Measurements from ENCODE around the gene IPCEF1. TPM values are rescaled to one million over a fixed set of nuclear protein-coding genes. Genes with fewer than 3 reads are reported as not detected.

IPCEF1 gene
- total and polyA plus RNA-seq, 2 donors (not counting 3 experiments of a cell fraction or from before 2014, with no cell fraction given): 0.01 to 0.51 TPM

GRCh38 chr6:154354265-154354777 lies 2.3 kb downstream of the IPCEF1 start:
- Histone ChIP-seq H3K27ac (ENCODE audit: insufficient read depth, low read depth, low read length) (no peak overlapping the region), H4K20me1 (replicated peaks; ENCODE audit: control insufficient read depth, extremely low read depth, insufficient read depth, low read length) (no peaks in the 10 kb centered on the region), H3K4me1 (ENCODE audit: control insufficient read depth, extremely low read depth, insufficient read depth, low read length) (no peaks in the 10 kb centered on the region), H2AFZ (ENCODE audit: low read depth, low read length) (no peak overlapping the region), H3K36me3 (ENCODE audit: control insufficient read depth in 2 of 2, extremely low read depth in 1 of 2, insufficient read depth in 2 of 2, low read length in 2 of 2) (no peaks in the 10 kb centered on the region), H3K79me2 (ENCODE audit: control insufficient read depth, insufficient read depth, low read length) (no peaks in the 10 kb centered on the region), H3K9ac (replicated peaks; ENCODE audit: extremely low read depth, insufficient read depth, low read length) (no peak overlapping the region), H3K4me3 (replicated peaks in 1 of 3; ENCODE audit: insufficient read depth in 1 of 3, low read depth in 1 of 3, low read length in 3 of 3) (no peak overlapping the region), H3K9me3 (replicated peaks; ENCODE audit: control insufficient read depth, insufficient read depth, low read length) (no peaks in the 10 kb centered on the region), H3K27me3 (ENCODE audit: control insufficient read depth in 2 of 2, insufficient read depth in 2 of 2, low read length in 2 of 2) (no peaks in the 10 kb centered on the region), H3K4me2 (ENCODE audit: insufficient read depth, low read length) (no peak overlapping the region), H3K9me1 (replicated peaks; ENCODE audit: control insufficient read depth, extremely low read depth, insufficient read depth, low read length) (no peaks in the 10 kb centered on the region)
- FAIRE-seq (no peak), DNase-seq (ENCODE audit: low read depth, low spot score) (no peak)
- BruUV-seq (replicated peaks): no TSS peak
- ChIA-PET CTCF (interaction anchor here (1.0 to 1.6 kb wide), 3 partner anchors 16 to 199 kb away, joined by 5 to 8 read pairs (median 8); no protein-coding TSS in a partner anchor), POLR2A (no interaction called here)
- intact Hi-C loops (cut with micrococcal nuclease) (loop anchor here (2.0 kb wide), 2 partner anchors 52 to 62 kb away; no protein-coding TSS in a partner anchor), dilution Hi-C loops (cut with MboI; ENCODE audit: extremely low pct_ligation_motif_present, low sequenced_read_pairs) (no loop called here)
- TF ChIP-seq POLR2AphosphoS5 (IDR thresholded peaks at IDR 0.05; ENCODE audit: insufficient read depth, low read depth, low read length): no peak
- TF ChIP-seq FOS (IDR thresholded peaks at IDR 0.05; ENCODE audit: borderline replicate concordance, insufficient read depth, low read length): no peak
- no peak for TF ChIP-seq CTCF (IDR thresholded peaks at IDR 0.05; ENCODE audit: extremely low read depth in 1 of 2, insufficient read depth in 1 of 2, low read depth in 1 of 2, low read length in 2 of 2)
- no peak for TF ChIP-seq MAX (IDR thresholded peaks at IDR 0.05; ENCODE audit: insufficient read depth, insufficient read length)
- TF ChIP-seq JUN (IDR thresholded peaks at IDR 0.05; ENCODE audit: borderline replicate concordance, insufficient read depth, insufficient read length, low read depth): no peak
- TF ChIP-seq GATA2 (IDR thresholded peaks at IDR 0.05; ENCODE audit: insufficient read depth, insufficient read length, low read depth, low read length): no peak
- TF ChIP-seq EZH2 (IDR thresholded peaks at IDR 0.05; ENCODE audit: borderline replicate concordance, low read depth, low read length, severe bottlenecking): no peak
- no peak for TF ChIP-seq MYC (IDR thresholded peaks at IDR 0.05; ENCODE audit: low read depth, low read length)
- TF ChIP-seq POLR2A (IDR thresholded peaks at IDR 0.05; ENCODE audit: low read depth, low read length): no peak
